ENCODE data around the gene TMEM17. TPM values are rescaled to one million over a fixed set of nuclear protein-coding genes. Genes with fewer than 3 reads are reported as not detected.

The TMEM17 gene
- total and polyA plus RNA-seq, 2 donors (not counting 3 experiments of a cell fraction or from before 2014, with no cell fraction given) = 0.91 to 2.0 TPM

- no peaks in the 10 kb centered on the region for H3K36me3 ChIP-seq (ENCODE audit: control insufficient read depth in 2 of 2, extremely low read depth in 1 of 2, insufficient read depth in 2 of 2, low read length in 2 of 2)
- H4K20me1 ChIP-seq (replicated peaks; ENCODE audit: control insufficient read depth, extremely low read depth, insufficient read depth, low read length) = no peaks in the 10 kb centered on the region
- dilution Hi-C loops (cut with MboI; ENCODE audit: extremely low pct_ligation_motif_present, low sequenced_read_pairs) = no loop called here
- H3K27ac ChIP-seq (ENCODE audit: insufficient read depth, low read depth, low read length) = no peak overlapping the region
- ChIA-PET POLR2A (no interaction called here), CTCF (interaction anchor here (0.6 to 9.0 kb wide), 53 partner anchors 9 to 1087 kb away, joined by 3 to 306 read pairs (median 6); partner anchors contain the start of genes EHBP1 and TMEM17)
- no peaks in the 10 kb centered on the region for H3K9me1 ChIP-seq (replicated peaks; ENCODE audit: control insufficient read depth, extremely low read depth, insufficient read depth, low read length)
- TF ChIP-seq FOS (IDR thresholded peaks at IDR 0.05; ENCODE audit: borderline replicate concordance, insufficient read depth, low read length) = no peak
- no peak for TF ChIP-seq CTCF (IDR thresholded peaks at IDR 0.05; ENCODE audit: extremely low read depth in 1 of 2, insufficient read depth in 1 of 2, low read depth in 1 of 2, low read length in 2 of 2)
- TF ChIP-seq POLR2A (IDR thresholded peaks at IDR 0.05; ENCODE audit: low read depth, low read length) = no peak
- no peak for TF ChIP-seq MYC (IDR thresholded peaks at IDR 0.05; ENCODE audit: low read depth, low read length)
- TF ChIP-seq GATA2 (IDR thresholded peaks at IDR 0.05; ENCODE audit: insufficient read depth, insufficient read length, low read depth, low read length) = no peak
- no peak for TF ChIP-seq JUN (IDR thresholded peaks at IDR 0.05; ENCODE audit: borderline replicate concordance, insufficient read depth, insufficient read length, low read depth)
- TF ChIP-seq POLR2AphosphoS5 (IDR thresholded peaks at IDR 0.05; ENCODE audit: insufficient read depth, low read depth, low read length) = no peak
- TF ChIP-seq, protein P1, sequence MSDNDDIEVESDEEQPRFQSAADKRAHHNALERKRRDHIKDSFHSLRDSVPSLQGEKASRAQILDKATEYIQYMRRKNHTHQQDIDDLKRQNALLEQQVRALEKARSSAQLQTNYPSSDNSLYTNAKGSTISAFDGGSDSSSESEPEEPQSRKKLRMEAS (IDR thresholded peaks at IDR 0.05; ENCODE audit: insufficient read depth, insufficient read length) = no peak
- no peak for TF ChIP-seq EZH2 (IDR thresholded peaks at IDR 0.05; ENCODE audit: borderline replicate concordance, low read depth, low read length, severe bottlenecking)
- BruUV-seq (replicated peaks) = no TSS peak
- H3K27me3 ChIP-seq (ENCODE audit: control insufficient read depth in 2 of 2, insufficient read depth in 2 of 2, low read length in 2 of 2) = no peaks in the 10 kb centered on the region
- no peaks in the 10 kb centered on the region for H3K9me3 ChIP-seq (replicated peaks; ENCODE audit: control insufficient read depth, insufficient read depth, low read length)
- intact Hi-C loops (cut with micrococcal nuclease) = loop anchor here (2.0 to 10.0 kb wide), 5 partner anchors 49 to 1031 kb away; no protein-coding TSS in a partner anchor
- DNase-seq (ENCODE audit: low read depth, low spot score) = no peak
- peak overlapping the region; percentile 52 for H3K9ac ChIP-seq (replicated peaks; ENCODE audit: extremely low read depth, insufficient read depth, low read length)
- no peak for FAIRE-seq
- H3K4me2 ChIP-seq (ENCODE audit: insufficient read depth, low read length) = peak overlapping the region; percentile 47
- no peaks in the 10 kb centered on the region for H3K79me2 ChIP-seq (ENCODE audit: control insufficient read depth, insufficient read depth, low read length)
- peak overlapping the region; percentile 86 for H2AFZ ChIP-seq (ENCODE audit: low read depth, low read length)
- no peak overlapping the region for H3K4me3 ChIP-seq (replicated peaks in 1 of 3; ENCODE audit: insufficient read depth in 1 of 3, low read depth in 1 of 3, low read length in 3 of 3)
- H3K4me1 ChIP-seq (ENCODE audit: control insufficient read depth, extremely low read depth, insufficient read depth, low read length) = peaks cover 5% of the 10 kb centered on the region
Measured at GRCh38 chr2:62455957-62456692, 49.9 kb downstream of the TMEM17 start.
